ENCODE data around the gene HCRT.
"Not testable (repeated sequence)": the region's sequence is repeated elsewhere in the genome, so short reads cannot be mapped to it uniquely, and the experiment has no call there.

HCRT gene

GRCh38 chr17:42180411-42180921 lies 4.8 kb downstream of the HCRT start:
- no peak for DNase-seq (ENCODE audit: low read depth in 2 of 3, low spot score in 2 of 3)

GRCh38 chr17:42179911-42180410 lies 5.3 kb downstream of the HCRT start:
- no peak for DNase-seq (ENCODE audit: low read depth in 2 of 3, low spot score in 2 of 3)

- no peak for DNase-seq (ENCODE audit: low read depth in 2 of 3, low spot score in 2 of 3)
Observed at GRCh38 chr17:42179335-42179734, 5.9 kb downstream of the HCRT start.

GRCh38 chr17:42178817-42179216 lies 6.4 kb downstream of the HCRT start:
- DNase-seq (ENCODE audit: low read depth in 2 of 3, low spot score in 2 of 3) = no peak

- no peak for DNase-seq (ENCODE audit: low read depth in 2 of 3, low spot score in 2 of 3)
Observed at GRCh38 chr17:42177684-42178083, 7.6 kb downstream of the HCRT start.

DNA sequence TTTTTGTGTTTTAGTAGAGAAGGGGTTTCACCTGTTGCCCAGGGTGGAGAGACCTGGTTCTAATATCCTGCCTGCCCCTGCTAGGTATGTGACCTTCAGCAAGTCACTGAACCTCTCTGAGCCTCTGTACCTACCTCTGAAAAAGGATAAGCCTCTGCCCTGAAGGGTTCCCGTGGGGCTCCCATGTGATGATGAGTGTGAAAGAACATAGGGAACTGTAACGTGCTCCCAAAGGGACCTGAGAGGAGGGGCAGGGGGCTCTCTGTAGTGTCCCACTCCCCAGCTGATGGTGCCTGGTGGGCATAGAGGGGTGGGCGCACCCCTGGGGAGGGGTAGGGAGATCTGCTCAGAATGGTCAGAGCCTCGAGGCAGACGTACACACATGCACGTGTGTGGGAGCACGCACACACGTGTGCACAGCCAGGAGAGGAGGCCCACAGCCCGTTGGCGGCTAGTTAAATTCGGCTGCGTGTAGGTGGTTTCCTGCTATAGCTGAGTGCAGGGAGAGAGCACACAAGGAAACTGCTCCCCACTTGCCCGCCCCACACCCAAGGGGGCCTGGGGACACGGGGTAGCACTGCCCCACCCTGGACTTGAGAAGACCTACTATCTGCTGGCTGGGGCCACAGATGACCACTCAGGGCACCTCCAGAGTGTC lies 11.0 kb downstream of the HCRT start:
- no peak for DNase-seq (ENCODE audit: low read depth in 2 of 3, low spot score in 2 of 3)

- DNase-seq (ENCODE audit: low read depth in 2 of 3, low spot score in 2 of 3) = no peak
Observed at GRCh38 chr17:42171831-42172230, 13.4 kb downstream of the HCRT start.

DNA sequence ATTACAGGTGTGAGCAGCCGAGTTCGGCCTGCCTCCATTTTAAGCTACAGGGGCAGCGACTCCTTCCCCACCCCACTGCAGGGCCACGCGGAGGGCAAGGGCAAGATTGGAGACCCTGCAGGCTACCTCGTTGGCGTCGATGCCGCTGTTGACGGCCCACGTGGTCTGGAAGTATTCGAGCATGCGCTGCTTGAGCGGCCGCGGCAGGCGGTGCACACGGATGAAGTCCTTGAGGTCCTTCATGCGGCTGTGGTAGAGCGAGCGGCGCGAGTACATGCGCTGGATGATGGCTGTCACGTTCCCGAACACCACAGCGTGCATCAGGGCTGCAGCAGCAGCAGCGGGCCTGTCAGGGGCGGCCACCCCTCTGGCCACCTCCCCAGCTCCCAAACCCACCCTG lies 15.9 kb downstream of the HCRT start:
- no peak for DNase-seq (ENCODE audit: low read depth in 2 of 3, low spot score in 2 of 3)

GRCh38 chr17:42167807-42168206 lies 17.4 kb downstream of the HCRT start:
- DNase-seq (ENCODE audit: low read depth in 2 of 3, low spot score in 2 of 3) = no peak

DNA sequence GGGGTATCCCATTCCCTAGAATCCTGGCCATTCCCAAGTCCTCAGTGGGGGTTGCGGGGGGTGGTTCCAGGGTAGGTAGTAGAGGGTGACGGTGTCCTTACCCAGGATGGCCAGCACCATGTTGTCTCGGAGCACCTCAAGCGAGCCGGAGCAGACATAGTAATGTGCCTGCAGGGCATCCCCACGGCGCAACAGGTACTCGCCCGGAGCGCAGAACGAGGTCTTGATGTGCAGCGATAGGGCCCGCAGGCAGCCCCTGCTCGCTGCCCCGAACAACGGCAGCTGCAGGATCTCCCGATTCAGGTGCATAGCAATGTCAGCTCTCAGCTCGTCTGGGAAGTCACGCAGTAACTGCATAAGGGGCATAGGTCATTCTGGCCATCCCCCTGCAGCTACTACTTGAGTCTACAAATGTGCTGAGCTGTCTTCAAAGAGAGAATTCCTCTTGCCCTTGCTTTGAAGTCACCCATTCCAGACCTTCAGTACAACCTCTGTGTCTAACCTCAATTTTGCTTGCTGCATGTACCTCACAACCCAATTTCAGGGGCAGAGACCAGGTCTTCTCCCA lies 19.0 kb downstream of the HCRT start:
- no peak for DNase-seq (ENCODE audit: low read depth in 2 of 3, low spot score in 2 of 3)

DNA sequence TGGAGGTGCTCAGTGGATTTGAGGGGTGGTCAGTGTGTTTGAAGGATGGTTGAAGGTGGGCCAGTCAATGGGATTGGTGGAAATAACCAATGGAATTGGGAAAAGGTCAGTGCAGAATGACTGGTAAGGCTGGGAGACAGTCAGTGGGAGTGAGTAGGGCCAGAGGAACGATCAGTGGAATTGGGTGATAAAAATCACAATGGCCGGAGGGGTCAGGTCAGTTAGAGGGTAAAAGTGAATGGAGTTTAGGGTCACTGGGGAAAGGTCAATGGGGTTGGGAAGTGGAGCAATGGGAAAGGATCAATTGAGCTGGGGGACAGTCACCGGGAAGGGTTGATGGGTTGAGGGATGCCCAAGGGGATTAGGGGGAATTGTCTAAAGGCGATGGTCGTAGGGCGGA lies 19.5 kb downstream of the HCRT start:
- DNase-seq (ENCODE audit: low read depth in 2 of 3, low spot score in 2 of 3) = no peak

GRCh38 chr17:42163696-42164407 lies 21.4 kb downstream of the HCRT start:
- no peak for DNase-seq (ENCODE audit: low read depth in 2 of 3, low spot score in 2 of 3)

DNA sequence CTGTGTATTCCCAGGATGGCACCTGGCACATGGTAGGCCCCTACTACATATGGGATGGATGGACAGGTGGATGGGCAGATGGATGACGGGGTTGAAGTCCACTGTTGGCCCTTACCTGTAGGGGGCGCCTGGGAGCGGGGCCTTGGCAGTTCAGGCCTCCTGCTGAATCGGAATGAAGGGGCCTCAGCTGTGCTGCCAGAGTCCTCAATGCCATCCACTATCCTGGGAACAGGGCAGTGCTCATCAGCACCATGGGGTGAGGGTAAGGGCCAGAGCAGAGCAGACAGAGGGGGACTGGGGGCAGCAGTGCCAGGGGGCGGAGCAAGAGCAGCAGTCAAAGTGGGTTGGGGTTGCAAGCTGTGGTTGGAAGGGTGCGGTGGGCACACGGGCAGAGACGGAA lies 22.1 kb downstream of the HCRT start:
- peak in 2 of 3 experiments; percentile 41 to 51 for DNase-seq (ENCODE audit: low read depth in 2 of 3, low spot score in 2 of 3)

- DNase-seq (ENCODE audit: low read depth in 2 of 3, low spot score in 2 of 3) = no peak
Observed at GRCh38 chr17:42160531-42160910, 24.7 kb downstream of the HCRT start.

GRCh38 chr17:42159796-42160530 lies 25.3 kb downstream of the HCRT start:
- no peak for DNase-seq (ENCODE audit: low read depth in 2 of 3, low spot score in 2 of 3)

GRCh38 chr17:42155614-42156045 lies 29.6 kb downstream of the HCRT start:
- DNase-seq (ENCODE audit: low read depth in 2 of 3, low spot score in 2 of 3) = no peak

GRCh38 chr17:42153919-42154742 lies 31.1 kb downstream of the HCRT start:
- DNase-seq (ENCODE audit: low read depth in 2 of 3, low spot score in 2 of 3) = no peak

GRCh38 chr17:42146911-42147607 lies 38.2 kb downstream of the HCRT start:
- no peak for DNase-seq (ENCODE audit: low read depth in 2 of 3, low spot score in 2 of 3)

- DNase-seq (ENCODE audit: low read depth in 2 of 3, low spot score in 2 of 3) = not testable (repeated sequence)
Observed at GRCh38 chr17:42143138-42143537, 42.1 kb downstream of the HCRT start.

GRCh38 chr17:42142371-42142896 lies 42.8 kb downstream of the HCRT start:
- no peak for DNase-seq (ENCODE audit: low read depth in 2 of 3, low spot score in 2 of 3)
